ENCODE measurements around the gene CTNND1. TPM values are rescaled to one million over a fixed set of nuclear protein-coding genes. Genes with fewer than 3 reads are reported as not detected.

Gene CTNND1
- total RNA-seq, 1 donor from 2014 or later: 179 TPM

GRCh38 chr11:57776031-57776521 is 14.5 kb downstream of the CTNND1 start:
- DNase-seq (ENCODE audit: extremely low spot score in 2 of 2): no peak
- Histone ChIP-seq H3K4me3 (no peak overlapping the region), H3K27me3 (no peaks in the 10 kb centered on the region), H3K36me3 (no peaks in the 10 kb centered on the region), H3K9me3 (no peaks in the 10 kb centered on the region), H3K4me1 (peaks cover 99% of the 10 kb centered on the region), H3K27ac (peak overlapping the region; percentile 88)
- no peak for TF ChIP-seq POLR2A (IDR thresholded peaks at IDR 0.05)
- intact Hi-C loops (cut with DNase I): no loop called here

- H3K4me1 ChIP-seq: peaks cover 100% of the 10 kb centered on the region
- H3K4me3 ChIP-seq: no peak overlapping the region
- no peak for DNase-seq (ENCODE audit: extremely low spot score in 2 of 2)
- TF ChIP-seq POLR2A (IDR thresholded peaks at IDR 0.05) (no peak), POLR2AphosphoS5 (IDR thresholded peaks at IDR 0.05; ENCODE audit: insufficient read depth in 1 of 2, low read depth in 1 of 2) (peak in 1 of 2 donors; percentile 14)
- H3K27ac ChIP-seq: peak overlapping the region; percentile 88
- intact Hi-C loops (cut with DNase I): no loop called here
- H3K9me3 ChIP-seq: no peaks in the 10 kb centered on the region
- H3K27me3 ChIP-seq: no peaks in the 10 kb centered on the region
- H3K36me3 ChIP-seq: no peaks in the 10 kb centered on the region
Observed at GRCh38 chr11:57776577-57777210, 15.1 kb downstream of the CTNND1 start.

- no peaks in the 10 kb centered on the region for H3K36me3 ChIP-seq
- H3K27me3 ChIP-seq: no peaks in the 10 kb centered on the region
- H3K4me1 ChIP-seq: peaks cover 99% of the 10 kb centered on the region
- no peak for DNase-seq (ENCODE audit: extremely low spot score in 2 of 2)
- peak overlapping the region; percentile 11 to 21 for H3K4me3 ChIP-seq
- H3K9me3 ChIP-seq: no peaks in the 10 kb centered on the region
- H3K27ac ChIP-seq: peak overlapping the region; percentile 88
- intact Hi-C loops (cut with DNase I): no loop called here
- no peak for TF ChIP-seq CTCF (IDR thresholded peaks at IDR 0.05)
- no peak for TF ChIP-seq POLR2A (IDR thresholded peaks at IDR 0.05)
- no peak for TF ChIP-seq POLR2AphosphoS5 (IDR thresholded peaks at IDR 0.05; ENCODE audit: insufficient read depth in 1 of 2, low read depth in 1 of 2)
Observed at GRCh38 chr11:57777969-57778317, 16.3 kb downstream of the CTNND1 start.

GRCh38 chr11:57778318-57779037 is 16.9 kb downstream of the CTNND1 start:
- peak overlapping the region; percentile 88 for H3K27ac ChIP-seq
- H3K36me3 ChIP-seq: no peaks in the 10 kb centered on the region
- intact Hi-C loops (cut with DNase I): no loop called here
- no peak for TF ChIP-seq CTCF (IDR thresholded peaks at IDR 0.05)
- peak in 1 of 2 donors; percentile 60 for TF ChIP-seq POLR2AphosphoS5 (IDR thresholded peaks at IDR 0.05; ENCODE audit: insufficient read depth in 1 of 2, low read depth in 1 of 2)
- H3K9me3 ChIP-seq: no peaks in the 10 kb centered on the region
- no peaks in the 10 kb centered on the region for H3K27me3 ChIP-seq
- H3K4me1 ChIP-seq: peaks cover 97% of the 10 kb centered on the region
- DNase-seq (ENCODE audit: extremely low spot score in 2 of 2): peak in 1 of 2 donors; percentile 90
- H3K4me3 ChIP-seq: peak overlapping the region; percentile 11 to 21

- TF ChIP-seq POLR2AphosphoS5 (IDR thresholded peaks at IDR 0.05; ENCODE audit: insufficient read depth in 1 of 2, low read depth in 1 of 2): no peak
- intact Hi-C loops (cut with DNase I): no loop called here
- Histone ChIP-seq H3K4me1 (peaks cover 97% of the 10 kb centered on the region), H3K27ac (peak overlapping the region; percentile 88), H3K4me3 (peak overlapping the region; percentile 11 to 21), H3K36me3 (no peaks in the 10 kb centered on the region), H3K27me3 (no peaks in the 10 kb centered on the region), H3K9me3 (no peaks in the 10 kb centered on the region)
- no peak for DNase-seq (ENCODE audit: extremely low spot score in 2 of 2)
Observed at GRCh38 chr11:57779276-57779675, 17.7 kb downstream of the CTNND1 start.

- H3K27me3 ChIP-seq: no peaks in the 10 kb centered on the region
- peak overlapping the region; percentile 88 for H3K27ac ChIP-seq
- peaks cover 96% of the 10 kb centered on the region for H3K4me1 ChIP-seq
- intact Hi-C loops (cut with DNase I): no loop called here
- no peaks in the 10 kb centered on the region for H3K9me3 ChIP-seq
- H3K4me3 ChIP-seq: no peak overlapping the region
- TF ChIP-seq POLR2AphosphoS5 (IDR thresholded peaks at IDR 0.05; ENCODE audit: insufficient read depth in 1 of 2, low read depth in 1 of 2) (peak in 1 of 2 donors; percentile 54), POLR2A (IDR thresholded peaks at IDR 0.05) (no peak)
- no peak for DNase-seq (ENCODE audit: extremely low spot score in 2 of 2)
- no peaks in the 10 kb centered on the region for H3K36me3 ChIP-seq
Observed at GRCh38 chr11:57781529-57781943, 19.9 kb downstream of the CTNND1 start.

GRCh38 chr11:57785072-57785471 is 23.5 kb downstream of the CTNND1 start:
- intact Hi-C loops (cut with DNase I): no loop called here
- Histone ChIP-seq H3K4me1 (peaks cover 96% of the 10 kb centered on the region), H3K4me3 (no peak overlapping the region), H3K36me3 (no peaks in the 10 kb centered on the region), H3K27me3 (no peaks in the 10 kb centered on the region), H3K9me3 (no peaks in the 10 kb centered on the region), H3K27ac (no peak overlapping the region)
- DNase-seq (ENCODE audit: extremely low spot score in 2 of 2): no peak
- TF ChIP-seq POLR2AphosphoS5 (IDR thresholded peaks at IDR 0.05; ENCODE audit: insufficient read depth in 1 of 2, low read depth in 1 of 2) (no peak), POLR2A (IDR thresholded peaks at IDR 0.05) (no peak), CTCF (IDR thresholded peaks at IDR 0.05) (no peak)
